Activated CD8-positive, alpha-beta memory T cell treated with anti-CD3 and anti-CD28 coated beads for 1 hour (primary cell): ENCODE results near the gene DDX1.

Experiments
- DNase-seq, 2 donors: peaks; one replicate each; pipeline ENCODE4 v3.0.0-alpha.2; 2020; ENCODE audit warnings: low read depth in 1 of 2; ENCODE audit errors: extremely low read depth in 1 of 2

The DDX1 gene

DNA sequence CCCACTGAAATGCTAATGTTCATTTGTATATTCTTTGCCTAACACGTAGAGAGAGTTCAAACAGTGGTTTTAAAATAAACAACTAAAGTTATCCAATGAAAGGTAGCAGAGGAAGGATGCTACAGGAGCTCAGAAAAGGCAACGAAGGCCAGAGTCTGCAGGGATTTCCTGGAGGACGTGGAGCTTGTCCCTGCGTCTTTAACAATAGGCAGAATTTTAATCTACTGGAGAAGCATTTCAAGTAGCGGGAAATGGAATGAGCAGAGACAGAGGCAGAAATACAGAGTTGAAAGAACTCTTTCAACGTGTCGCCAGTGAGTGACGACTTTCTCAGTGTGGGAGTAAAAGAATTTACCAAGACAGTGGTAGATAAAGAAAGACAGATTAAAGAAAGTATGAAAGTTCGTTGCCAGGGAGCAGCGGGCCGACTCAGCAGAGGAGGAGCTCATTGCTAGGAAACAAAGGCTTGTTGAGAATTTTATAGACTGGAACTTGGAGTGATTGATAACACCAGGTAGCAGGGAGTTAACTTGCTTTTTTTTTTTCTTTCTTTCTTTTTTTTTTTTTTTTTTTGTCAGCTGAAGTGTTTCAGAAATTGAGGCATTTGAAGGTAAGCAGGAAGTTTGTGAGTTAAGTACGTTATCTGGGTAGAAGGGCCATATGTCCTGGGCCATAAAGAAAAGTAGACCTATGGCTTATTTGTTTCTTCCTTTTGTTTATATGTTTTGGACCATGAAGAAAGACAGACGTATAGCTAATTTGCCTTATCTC lies 29.9 kb upstream of the DDX1 start:
- DNase-seq, result no peak

GRCh38 chr2:15562354-15563031 lies 29.2 kb upstream of the DDX1 start:
- no peak for DNase-seq

DNA sequence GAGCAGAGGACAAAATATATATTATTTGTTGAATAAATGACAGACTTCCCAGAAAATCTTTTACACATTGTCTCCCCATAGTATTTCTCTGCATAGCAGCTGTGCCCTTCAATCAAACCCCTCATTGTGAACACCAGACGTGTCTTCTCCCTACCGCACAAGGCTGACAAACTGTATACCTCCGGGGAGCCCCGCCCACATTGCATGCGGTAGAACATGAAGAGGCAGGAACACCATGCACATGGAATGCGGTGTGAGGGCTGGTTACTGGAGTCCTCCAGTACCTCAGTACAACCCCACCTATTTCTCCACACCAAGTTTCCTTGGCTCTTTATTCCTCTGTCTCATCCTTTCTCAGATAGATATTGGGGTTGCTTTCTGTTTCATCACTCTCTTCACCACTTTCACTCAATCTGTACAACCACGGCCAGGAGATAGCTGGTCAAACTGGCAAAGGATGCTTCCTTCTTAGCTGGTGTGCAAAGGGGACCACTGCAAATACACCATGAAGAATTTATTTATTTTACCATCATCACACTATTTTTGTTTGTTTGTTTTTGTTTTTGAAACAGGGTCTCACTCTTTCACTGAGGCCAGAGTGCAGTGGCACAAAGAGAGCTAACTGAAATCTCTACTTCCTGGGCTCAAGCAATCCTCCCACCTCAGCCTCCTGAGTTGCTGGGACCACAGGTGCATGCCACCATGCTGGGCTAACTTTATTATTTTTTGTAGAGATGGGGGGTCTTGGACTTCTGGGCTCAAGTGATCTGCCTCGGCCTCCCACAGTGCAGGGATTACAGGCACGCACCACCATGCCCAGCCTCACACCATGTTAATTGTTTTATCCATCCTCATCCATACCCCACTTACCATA lies 28.2 kb upstream of the DDX1 start:
- DNase-seq, result no peak

- DNase-seq, result no peak
Measured at GRCh38 chr2:15565392-15565791, 26.3 kb upstream of the DDX1 start.

- no peak for DNase-seq
Measured at GRCh38 chr2:15565994-15566671, 25.5 kb upstream of the DDX1 start.

DNA sequence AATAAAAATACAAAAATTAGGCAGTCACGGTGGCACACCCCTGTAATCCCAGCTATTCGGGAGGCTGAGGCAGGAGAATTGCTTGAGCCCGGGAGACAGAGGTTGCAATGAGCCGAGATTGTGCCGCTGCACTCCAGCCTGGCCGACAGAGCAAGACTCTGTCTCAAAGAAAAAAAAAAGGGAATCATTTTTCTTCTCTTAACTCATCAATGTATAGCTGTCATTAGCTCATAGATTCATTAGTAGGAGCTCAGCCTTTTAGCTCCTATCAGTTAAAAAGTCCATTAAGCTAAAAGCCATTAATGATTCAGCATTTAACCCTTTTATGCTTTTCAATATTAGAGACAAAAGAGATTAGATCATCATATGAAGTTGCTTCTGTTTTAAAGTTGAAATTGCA lies 24.8 kb upstream of the DDX1 start:
- no peak for DNase-seq

GRCh38 chr2:15568874-15569273 lies 22.8 kb upstream of the DDX1 start:
- DNase-seq, result no peak

- no peak for DNase-seq
Measured at GRCh38 chr2:15570104-15570503, 21.6 kb upstream of the DDX1 start.

- DNase-seq, result no peak
Measured at GRCh38 chr2:15571729-15572128, 19.9 kb upstream of the DDX1 start.

DNA sequence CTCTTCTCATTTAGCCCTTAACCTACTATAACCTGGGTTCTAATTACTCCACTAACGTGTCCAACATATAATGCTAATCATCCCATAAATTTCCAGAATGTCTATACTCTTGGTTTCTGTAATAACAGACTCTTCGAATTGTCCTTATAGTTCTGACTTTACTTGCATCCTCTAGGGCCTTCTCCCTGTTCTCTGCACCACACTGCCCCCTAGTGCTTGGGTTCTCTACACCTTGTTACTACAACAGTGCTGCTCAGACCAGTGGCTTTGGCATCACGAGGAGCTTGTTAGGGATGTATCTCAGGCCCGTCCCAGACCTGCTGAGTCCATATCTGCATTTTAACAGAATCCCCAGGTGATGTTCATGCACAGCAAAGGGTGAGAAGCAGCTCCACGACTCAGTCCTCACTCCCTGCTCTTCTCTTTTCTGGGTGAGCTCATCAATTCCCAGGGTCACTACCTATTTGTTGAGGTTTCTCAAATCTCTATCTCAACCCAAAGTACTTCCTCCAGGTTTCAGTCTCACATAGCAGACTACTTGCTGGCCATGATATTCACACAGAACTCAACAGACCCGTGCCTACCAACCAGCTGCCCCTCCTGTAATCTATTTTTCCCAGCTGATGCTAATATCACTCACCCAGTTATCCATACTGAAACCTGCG lies 14.5 kb upstream of the DDX1 start:
- DNase-seq, result peak; percentile 73 to 82

DNA sequence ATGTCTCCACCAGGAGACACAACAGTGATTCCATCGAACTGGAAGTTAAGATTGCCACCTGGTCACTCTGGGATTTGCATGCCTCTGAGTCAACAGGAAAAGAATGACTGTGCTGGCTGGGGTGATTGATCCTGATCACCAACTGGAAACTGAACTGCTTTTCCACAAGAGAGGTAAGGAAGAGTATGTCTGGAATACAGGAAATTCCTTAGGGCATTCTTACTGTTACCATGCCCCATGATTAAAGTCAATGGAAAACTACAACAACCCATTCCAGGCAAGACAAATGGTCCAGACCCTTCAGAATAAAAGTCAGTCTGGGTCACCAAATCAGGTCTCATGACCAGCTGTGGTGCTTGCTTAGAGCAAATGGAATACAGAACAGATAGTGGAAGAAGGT lies 12.0 kb upstream of the DDX1 start:
- DNase-seq, result no peak

GRCh38 chr2:15580451-15580850 lies 11.2 kb upstream of the DDX1 start:
- no peak for DNase-seq

- no peak for DNase-seq
Measured at GRCh38 chr2:15582710-15583357, 8.8 kb upstream of the DDX1 start.

DNA sequence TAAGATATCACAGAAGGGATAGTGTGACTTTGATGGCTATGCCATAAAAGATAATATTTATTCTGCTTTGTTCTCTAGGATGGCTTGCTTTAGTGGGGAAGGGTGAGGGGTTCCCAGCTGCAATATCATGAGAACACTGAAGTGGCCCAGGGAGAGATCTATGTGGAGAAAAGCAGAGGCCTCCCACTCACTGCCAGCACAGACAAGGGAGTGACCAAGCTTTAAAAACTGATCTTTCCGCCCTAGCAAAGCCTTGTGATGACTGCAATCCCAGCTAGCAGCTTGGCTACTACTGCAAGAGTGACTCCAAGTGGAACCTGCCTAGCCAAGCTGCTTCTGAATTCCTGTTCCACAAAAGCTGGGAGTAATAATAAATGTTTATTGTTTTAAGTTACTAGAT lies 7.8 kb upstream of the DDX1 start:
- DNase-seq, result no peak

- no peak for DNase-seq
Measured at GRCh38 chr2:15584316-15584715, 7.4 kb upstream of the DDX1 start.

DNA sequence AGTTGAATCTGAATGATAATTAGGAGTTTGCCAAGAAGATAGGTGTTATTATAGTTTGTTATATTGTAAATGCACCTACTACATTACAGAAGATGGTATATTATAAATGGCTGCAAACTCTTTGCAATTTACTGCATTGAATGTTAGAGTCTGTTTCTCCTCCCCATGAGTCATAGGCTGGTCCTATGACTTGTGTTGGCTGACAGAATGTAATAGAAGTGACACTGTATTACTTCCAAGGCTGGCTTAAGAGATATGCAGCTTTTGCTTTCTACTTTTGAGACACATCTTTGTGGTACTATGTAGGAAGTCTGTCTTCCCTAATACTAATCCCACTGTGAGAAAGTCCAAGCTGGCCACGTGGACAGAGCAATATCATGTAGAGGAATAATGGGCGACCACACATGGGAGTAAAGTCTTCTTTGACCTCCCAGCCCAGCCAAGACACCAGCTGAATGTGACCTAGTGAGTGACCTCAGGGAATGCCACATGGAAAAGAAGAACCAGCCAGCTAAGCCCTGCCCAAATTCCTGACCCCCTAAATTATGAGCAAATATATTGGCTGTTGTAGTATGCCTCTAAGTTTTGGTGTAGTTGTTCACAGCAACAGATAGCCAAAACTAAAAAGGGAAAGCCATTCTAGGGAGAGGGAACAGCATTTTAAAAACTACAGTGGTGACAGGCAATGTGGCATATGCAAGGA lies 6.8 kb upstream of the DDX1 start:
- DNase-seq, result no peak

- DNase-seq, result no peak
Measured at GRCh38 chr2:15588329-15588919, 3.2 kb upstream of the DDX1 start.

DNA sequence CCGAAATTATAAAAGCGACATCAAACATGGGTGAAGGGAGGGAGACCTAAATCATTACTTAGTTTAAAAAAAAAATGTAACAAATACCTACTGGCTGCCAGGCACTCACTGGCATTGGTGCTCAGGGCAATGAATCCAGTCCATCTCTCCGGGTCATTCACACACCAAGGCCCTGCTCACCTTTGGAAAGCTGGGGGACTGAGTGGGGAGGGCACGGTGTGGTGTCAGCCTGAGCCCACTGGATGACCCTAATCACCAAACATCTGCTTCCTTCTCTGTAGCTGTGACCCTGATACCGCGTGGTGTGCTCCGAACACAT lies 336 bp upstream of the DDX1 start:
- DNase-seq, result no peak

DNA sequence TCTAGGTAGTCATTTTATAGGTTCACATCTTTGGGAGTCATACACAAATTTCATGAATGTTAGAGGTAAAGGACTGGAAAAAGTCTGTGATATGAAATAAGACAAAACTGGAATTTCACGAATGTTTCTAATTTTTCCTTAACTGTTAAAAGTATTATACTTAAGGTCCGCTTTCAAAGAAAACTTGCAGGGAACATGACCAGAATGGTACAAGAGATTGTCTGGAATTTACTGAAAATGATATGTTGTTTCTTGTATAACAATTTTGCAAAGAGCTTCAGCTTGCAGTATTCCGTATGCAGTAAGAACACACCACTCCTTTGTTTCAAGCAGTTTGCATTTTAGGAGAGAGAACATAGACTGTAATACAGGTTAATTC lies 1.6 kb downstream of the DDX1 start:
- DNase-seq, result no peak
